ENCODE measurements around the gene TAOK2.

TAOK2 gene

GRCh38 chr16:29971304-29971703 lies 2.4 kb upstream of the TAOK2 start:
- H3K4me2 ChIP-seq (ENCODE audit: low read length), result no peak overlapping the region
- peaks cover 20% of the 10 kb centered on the region for H3K4me1 ChIP-seq (ENCODE audit: control insufficient read depth, insufficient read depth, low read length)
- H3K9ac ChIP-seq (ENCODE audit: low read depth, low read length), result no peak overlapping the region
- peaks cover 30% of the 10 kb centered on the region for H3K36me3 ChIP-seq (ENCODE audit: insufficient read depth, low read length)
- H3K9me3 ChIP-seq (replicated peaks; ENCODE audit: low read length), result no peaks in the 10 kb centered on the region
- H3K27me3 ChIP-seq (ENCODE audit: control insufficient read depth, insufficient read depth, low read length), result no peaks in the 10 kb centered on the region
- H3K4me3 ChIP-seq (ENCODE audit: low read length), result no peak overlapping the region

- Histone ChIP-seq H3K9me3 (replicated peaks; ENCODE audit: low read length) (no peaks in the 10 kb centered on the region), H3K9ac (ENCODE audit: low read depth, low read length) (no peak overlapping the region), H3K4me3 (ENCODE audit: low read length) (no peak overlapping the region), H3K4me2 (ENCODE audit: low read length) (no peak overlapping the region), H3K4me1 (ENCODE audit: control insufficient read depth, insufficient read depth, low read length) (peaks cover 31% of the 10 kb centered on the region), H3K36me3 (ENCODE audit: insufficient read depth, low read length) (peaks cover 31% of the 10 kb centered on the region), H3K27me3 (ENCODE audit: control insufficient read depth, insufficient read depth, low read length) (no peaks in the 10 kb centered on the region)
Observed at GRCh38 chr16:29972500-29972899, 1.2 kb upstream of the TAOK2 start.

GRCh38 chr16:29972992-29973383 lies 680 bp upstream of the TAOK2 start:
- Histone ChIP-seq H3K27me3 (ENCODE audit: control insufficient read depth, insufficient read depth, low read length) (no peaks in the 10 kb centered on the region), H3K9me3 (replicated peaks; ENCODE audit: low read length) (no peaks in the 10 kb centered on the region), H3K4me3 (ENCODE audit: low read length) (no peak overlapping the region), H3K9ac (ENCODE audit: low read depth, low read length) (no peak overlapping the region), H3K4me2 (ENCODE audit: low read length) (peak overlapping the region; percentile 30), H3K36me3 (ENCODE audit: insufficient read depth, low read length) (peaks cover 34% of the 10 kb centered on the region), H3K4me1 (ENCODE audit: control insufficient read depth, insufficient read depth, low read length) (peaks cover 31% of the 10 kb centered on the region)

GRCh38 chr16:29974291-29975133 lies 844 bp downstream of the TAOK2 start:
- H3K36me3 ChIP-seq (ENCODE audit: insufficient read depth, low read length), result peaks cover 37% of the 10 kb centered on the region
- H3K9ac ChIP-seq (ENCODE audit: low read depth, low read length), result peak overlapping the region; percentile 95
- H3K4me2 ChIP-seq (ENCODE audit: low read length), result peak overlapping the region; percentile 88
- no peaks in the 10 kb centered on the region for H3K27me3 ChIP-seq (ENCODE audit: control insufficient read depth, insufficient read depth, low read length)
- no peaks in the 10 kb centered on the region for H3K9me3 ChIP-seq (replicated peaks; ENCODE audit: low read length)
- H3K4me3 ChIP-seq (ENCODE audit: low read length), result peak overlapping the region; percentile 89
- H3K4me1 ChIP-seq (ENCODE audit: control insufficient read depth, insufficient read depth, low read length), result peaks cover 31% of the 10 kb centered on the region

- H3K4me1 ChIP-seq (ENCODE audit: control insufficient read depth, insufficient read depth, low read length), result peaks cover 31% of the 10 kb centered on the region
- H3K4me2 ChIP-seq (ENCODE audit: low read length), result peak overlapping the region; percentile 88
- no peaks in the 10 kb centered on the region for H3K27me3 ChIP-seq (ENCODE audit: control insufficient read depth, insufficient read depth, low read length)
- H3K36me3 ChIP-seq (ENCODE audit: insufficient read depth, low read length), result peaks cover 41% of the 10 kb centered on the region
- no peaks in the 10 kb centered on the region for H3K9me3 ChIP-seq (replicated peaks; ENCODE audit: low read length)
- peak overlapping the region; percentile 89 for H3K4me3 ChIP-seq (ENCODE audit: low read length)
- peak overlapping the region; percentile 95 for H3K9ac ChIP-seq (ENCODE audit: low read depth, low read length)
Observed at GRCh38 chr16:29975134-29975538, 1.5 kb downstream of the TAOK2 start.

- peak overlapping the region; percentile 95 for H3K9ac ChIP-seq (ENCODE audit: low read depth, low read length)
- H3K9me3 ChIP-seq (replicated peaks; ENCODE audit: low read length), result no peaks in the 10 kb centered on the region
- H3K27me3 ChIP-seq (ENCODE audit: control insufficient read depth, insufficient read depth, low read length), result no peaks in the 10 kb centered on the region
- H3K4me3 ChIP-seq (ENCODE audit: low read length), result peak overlapping the region; percentile 89
- peaks cover 49% of the 10 kb centered on the region for H3K36me3 ChIP-seq (ENCODE audit: insufficient read depth, low read length)
- H3K4me2 ChIP-seq (ENCODE audit: low read length), result peak overlapping the region; percentile 88
- H3K4me1 ChIP-seq (ENCODE audit: control insufficient read depth, insufficient read depth, low read length), result peaks cover 31% of the 10 kb centered on the region
Observed at GRCh38 chr16:29975811-29976511, 2.3 kb downstream of the TAOK2 start.

- H3K4me2 ChIP-seq (ENCODE audit: low read length), result peak overlapping the region; percentile 88
- H3K9me3 ChIP-seq (replicated peaks; ENCODE audit: low read length), result no peaks in the 10 kb centered on the region
- H3K4me3 ChIP-seq (ENCODE audit: low read length), result peak overlapping the region; percentile 89
- H3K9ac ChIP-seq (ENCODE audit: low read depth, low read length), result no peak overlapping the region
- no peaks in the 10 kb centered on the region for H3K27me3 ChIP-seq (ENCODE audit: control insufficient read depth, insufficient read depth, low read length)
- peaks cover 31% of the 10 kb centered on the region for H3K4me1 ChIP-seq (ENCODE audit: control insufficient read depth, insufficient read depth, low read length)
- peaks cover 58% of the 10 kb centered on the region for H3K36me3 ChIP-seq (ENCODE audit: insufficient read depth, low read length)
Observed at GRCh38 chr16:29977063-29977825, 3.6 kb downstream of the TAOK2 start.

GRCh38 chr16:29978081-29978480 lies 4.4 kb downstream of the TAOK2 start:
- H3K36me3 ChIP-seq (ENCODE audit: insufficient read depth, low read length), result peaks cover 58% of the 10 kb centered on the region
- H3K4me1 ChIP-seq (ENCODE audit: control insufficient read depth, insufficient read depth, low read length), result peaks cover 30% of the 10 kb centered on the region
- H3K9ac ChIP-seq (ENCODE audit: low read depth, low read length), result no peak overlapping the region

GRCh38 chr16:29978564-29979270 lies 5.0 kb downstream of the TAOK2 start:
- Histone ChIP-seq H3K4me1 (ENCODE audit: control insufficient read depth, insufficient read depth, low read length) (peaks cover 27% of the 10 kb centered on the region), H3K9me3 (replicated peaks; ENCODE audit: low read length) (no peaks in the 10 kb centered on the region), H3K9ac (ENCODE audit: low read depth, low read length) (no peak overlapping the region), H3K4me3 (ENCODE audit: low read length) (no peak overlapping the region), H3K36me3 (ENCODE audit: insufficient read depth, low read length) (peaks cover 63% of the 10 kb centered on the region), H3K4me2 (ENCODE audit: low read length) (no peak overlapping the region), H3K27me3 (ENCODE audit: control insufficient read depth, insufficient read depth, low read length) (no peaks in the 10 kb centered on the region)

More at GRCh38 chr16:29978081-29978480, 4.4 kb downstream of the TAOK2 start:
- Histone ChIP-seq H3K27me3 (ENCODE audit: control insufficient read depth, insufficient read depth, low read length) (no peaks in the 10 kb centered on the region), H3K4me3 (ENCODE audit: low read length) (no peak overlapping the region), H3K4me2 (ENCODE audit: low read length) (no peak overlapping the region), H3K9me3 (replicated peaks; ENCODE audit: low read length) (no peaks in the 10 kb centered on the region)

- Histone ChIP-seq H3K4me3 (ENCODE audit: low read length) (no peak overlapping the region), H3K9ac (ENCODE audit: low read depth, low read length) (no peak overlapping the region), H3K27me3 (ENCODE audit: control insufficient read depth, insufficient read depth, low read length) (no peaks in the 10 kb centered on the region), H3K4me1 (ENCODE audit: control insufficient read depth, insufficient read depth, low read length) (no peaks in the 10 kb centered on the region), H3K4me2 (ENCODE audit: low read length) (no peak overlapping the region), H3K9me3 (replicated peaks; ENCODE audit: low read length) (no peaks in the 10 kb centered on the region), H3K36me3 (ENCODE audit: insufficient read depth, low read length) (peaks cover 100% of the 10 kb centered on the region)
Observed at GRCh38 chr16:29982560-29983419, 9.1 kb downstream of the TAOK2 start.

All from skeletal muscle satellite cell (primary cell).